RWPE1 (cell line): ENCODE results near the gene SETD4.
"Not testable (repeated sequence)": the region's sequence is repeated elsewhere in the genome, so short reads cannot be mapped to it uniquely, and the experiment has no call there.

Source experiments
- CTCF ChIA-PET: fragments of 350-600 bp; sonication (Branson Sonifier 250); formaldehyde crosslinking; extraction: SDS; loops from one replicate; lab custom pipeline; 2021; lab: Yijun Ruan, JAX
- POLR2A ChIA-PET: fragments of 400-600 bp; formaldehyde crosslinking; extraction: SDS; loops from one replicate; lab custom pipeline; 2020; ENCODE audit warnings: antibody characterized with exemption; ENCODE audit not compliant: low non-redundant PET; lab: Yijun Ruan, JAX
- DNase-seq: peaks from one replicate; pipeline ENCODE4 v3.0.0; 2012; ENCODE audit warnings: low spot score
- H3K27ac ChIP-seq: fragments of 450-650 bp; 2 replicates; pipeline ENCODE4 v1.5.1; 2017
- CTCF ChIP-seq: fragments of 450-650 bp; conservative IDR thresholded peaks from 2 replicates; pipeline ENCODE4 v1.5.1; 2017; ENCODE audit warnings: low read depth, mild to moderate bottlenecking

Gene SETD4

GRCh38 chr21:36079671-36080070, 19.3 kb upstream of the SETD4 start:
- ChIA-PET CTCF (no interaction called here), POLR2A (no interaction called here)
- no peak for DNase-seq
- H3K27ac ChIP-seq, result peak overlapping the region; percentile 67
- TF ChIP-seq CTCF, result no peak

DNA sequence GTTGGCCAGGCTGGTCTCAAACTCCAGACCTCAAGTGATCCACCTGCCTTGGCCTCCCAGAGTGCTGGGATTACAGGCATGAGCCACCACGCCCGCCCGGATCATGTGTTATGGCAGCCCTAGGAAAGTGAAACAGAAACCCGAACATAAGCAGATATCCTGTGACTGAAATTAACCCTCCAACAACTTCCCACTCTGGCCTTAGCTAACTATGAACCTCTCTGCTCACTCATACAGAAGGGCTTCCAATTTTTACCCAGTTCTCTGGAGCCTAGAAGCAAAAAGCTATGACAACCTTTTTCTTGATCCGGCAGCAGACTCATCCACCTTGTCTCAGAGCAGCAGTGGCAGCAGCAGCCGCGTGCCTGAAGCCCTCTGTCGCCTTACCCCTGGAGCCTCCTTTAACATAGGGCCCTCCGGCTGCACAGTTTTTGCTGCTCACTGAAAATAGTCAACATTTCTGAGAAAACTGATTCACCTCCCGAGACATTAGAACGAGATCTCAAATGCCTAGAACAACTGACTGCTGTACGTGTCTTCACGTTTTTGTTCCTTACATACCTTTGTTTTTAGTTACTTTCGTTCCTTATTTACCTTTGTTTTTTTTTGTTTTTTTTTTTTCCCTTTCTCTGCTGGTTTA, 18.8 kb upstream of the SETD4 start:
- TF ChIP-seq CTCF, result no peak
- ChIA-PET POLR2A (no interaction called here), CTCF (no interaction called here)
- DNase-seq, result no peak
- H3K27ac ChIP-seq, result peak overlapping the region; percentile 42

DNA sequence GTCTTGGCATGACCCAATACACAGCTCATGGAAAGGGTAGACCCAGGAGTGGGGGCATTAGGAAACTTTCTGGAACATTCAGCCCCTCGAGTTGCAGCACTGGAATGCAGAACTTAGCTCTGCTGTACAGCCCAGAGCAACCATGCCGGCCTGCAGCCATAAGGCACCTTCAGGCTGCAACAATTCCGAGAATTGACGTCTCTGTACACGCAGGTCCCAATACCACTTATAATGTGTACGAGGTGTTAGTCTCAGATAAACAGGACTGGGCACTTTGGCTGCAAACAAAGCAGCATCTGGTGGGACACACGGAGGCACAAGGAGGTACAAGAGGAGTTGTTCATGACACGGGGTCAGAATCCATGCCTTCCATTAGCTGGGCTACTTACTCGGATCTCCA, 17.4 kb upstream of the SETD4 start:
- POLR2A ChIA-PET, result no interaction called here

DNA sequence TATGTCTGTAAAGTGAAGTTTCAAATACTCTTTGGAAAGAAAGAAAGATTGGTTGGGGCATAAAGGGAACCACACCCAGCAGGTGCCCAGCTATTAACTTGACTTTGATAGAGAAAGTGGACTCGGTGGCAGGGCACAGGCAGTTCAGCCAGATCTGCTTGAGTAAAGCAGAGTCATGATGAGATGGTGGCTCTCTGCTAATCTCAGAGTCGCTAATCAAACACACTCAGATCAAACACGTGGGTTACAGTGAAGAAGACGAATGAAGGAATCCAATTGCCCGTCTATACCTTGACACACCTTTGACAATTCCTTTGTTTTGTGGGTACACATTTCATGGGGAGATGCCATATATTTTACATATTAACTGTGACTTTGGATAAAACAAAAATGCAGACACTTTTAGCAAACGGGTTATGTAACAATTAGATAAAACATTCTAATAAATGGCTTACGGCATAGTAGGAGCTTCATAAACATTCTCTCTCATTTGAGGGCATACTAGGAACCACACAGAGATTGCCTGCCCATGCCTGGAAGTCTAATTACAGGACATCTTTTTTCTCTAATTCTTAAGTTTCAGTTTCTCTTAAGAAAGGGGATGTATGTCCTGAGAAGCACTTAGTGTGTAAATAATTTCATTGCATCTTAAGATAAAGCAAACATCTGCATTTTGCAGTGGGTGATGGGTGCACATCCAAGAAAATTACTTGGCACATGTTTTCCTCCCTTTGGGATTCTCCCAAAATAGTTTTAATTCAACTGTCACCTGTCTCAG, 16.7 kb upstream of the SETD4 start:
- POLR2A ChIA-PET, result interaction anchor here (0.6 kb wide), 1 partner anchor 24 kb away, joined by 3 read pairs; no protein-coding TSS in a partner anchor
- TF ChIP-seq CTCF, result no peak
- no peak overlapping the region for H3K27ac ChIP-seq
- CTCF ChIA-PET, result interaction anchor here (0.6 to 0.7 kb wide), 2 partner anchors 35 to 81 kb away, joined by 3 to 4 read pairs; no protein-coding TSS in a partner anchor
- DNase-seq, result no peak

More for the DNA sequence above, 17.4 kb upstream of the SETD4 start:
- H3K27ac ChIP-seq, result no peak overlapping the region
- DNase-seq, result no peak
- no peak for TF ChIP-seq CTCF
- CTCF ChIA-PET, result interaction anchor here (0.6 kb wide), 1 partner anchor 36 kb away, joined by 4 read pairs; no protein-coding TSS in a partner anchor

DNA sequence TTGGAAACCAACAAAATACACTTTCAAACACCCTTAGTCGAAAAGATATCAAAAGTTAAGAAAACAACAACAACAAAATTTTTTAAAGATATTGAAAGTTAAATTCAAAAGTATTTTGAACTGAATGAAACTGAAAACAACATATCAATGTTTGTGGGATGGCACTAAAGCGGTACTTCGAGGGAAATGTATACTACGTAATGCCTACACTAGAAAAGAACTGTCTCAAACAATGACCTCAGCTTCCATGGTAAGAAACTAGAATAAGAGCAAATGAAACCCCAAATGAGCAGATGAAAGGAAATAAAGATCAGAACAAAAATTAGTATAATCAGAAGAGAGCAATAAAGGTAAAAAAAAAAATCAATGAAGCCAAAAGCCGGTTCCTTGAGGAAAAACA, 15.6 kb upstream of the SETD4 start:
- no peak for TF ChIP-seq CTCF
- POLR2A ChIA-PET, result no interaction called here
- CTCF ChIA-PET, result no interaction called here
- H3K27ac ChIP-seq, result no peak overlapping the region
- DNase-seq, result no peak

- no peak overlapping the region for H3K27ac ChIP-seq
- ChIA-PET POLR2A (no interaction called here), CTCF (interaction anchor here (0.6 kb wide), 1 partner anchor 26 kb away, joined by 5 read pairs; no protein-coding TSS in a partner anchor)
- no peak for TF ChIP-seq CTCF
- DNase-seq, result no peak
Measured at GRCh38 chr21:36075171-36075570, 14.8 kb upstream of the SETD4 start.

- CTCF ChIA-PET, result interaction anchor here (0.7 kb wide), 1 partner anchor 49 kb away, joined by 3 read pairs; no protein-coding TSS in a partner anchor
Measured at GRCh38 chr21:36073911-36074310, 13.6 kb upstream of the SETD4 start.

More at GRCh38 chr21:36073911-36074310, 13.6 kb upstream of the SETD4 start:
- POLR2A ChIA-PET, DNase-seq, H3K27ac ChIP-seq: not testable (repeated sequence)
